OCI-LY7 (cell line): Measurements from ENCODE around the gene NTRK3. TPM values are rescaled to one million over a fixed set of nuclear protein-coding genes. Genes with fewer than 3 reads are reported as not detected.

Source experiments
- BruUV-seq: library from RNA; stranded (reverse); fragments of 400-500 nt; replicated peaks from 2 replicates; lab custom pipeline; 2021; lab: Mats Ljungman, UMichigan
- CTCF ChIA-PET: fragments of 300-600 bp; sonication (Branson Sonifier 250); formaldehyde crosslinking; loops from one replicate; lab custom pipeline; 2022; ENCODE audit warnings: antibody characterized with exemption; ENCODE audit not compliant: unreplicated experiment; lab: Charles Lee
- POLR2A ChIA-PET: fragments of 300-600 bp; sonication (Branson Sonifier 250); formaldehyde crosslinking; loops from one replicate; lab custom pipeline; 2022; ENCODE audit warnings: antibody characterized with exemption; lab: Charles Lee
- DNase-seq: peaks from one replicate; pipeline ENCODE4 v3.0.0-alpha.2; 2015; ENCODE audit warnings: low spot score
- H2AFZ ChIP-seq: fragments of 200-600 bp; sonication (generic), shearing (Covaris generic); 2 replicates; pipeline ENCODE4 v1.6.1; 2014; ENCODE audit warnings: mild to moderate bottlenecking, antibody characterized with exemption, low read length, moderate library complexity
- H3K27ac ChIP-seq: fragments of 200-600 bp; sonication (generic); 2 replicates; pipeline ENCODE4 v1.5.1; 2014; ENCODE audit warnings: mixed run types, low read depth, mild to moderate bottlenecking, moderate library complexity, low read length, inconsistent platforms; ENCODE audit not compliant: poor library complexity, severe bottlenecking
- H3K36me3 ChIP-seq: fragments of 200-600 bp; sonication (generic); 2 replicates; pipeline ENCODE4 v1.6.1; 2014; ENCODE audit warnings: mild to moderate bottlenecking, antibody characterized with exemption, low read length, moderate library complexity, mixed read lengths; ENCODE audit not compliant: insufficient read depth
- H3K4me1 ChIP-seq: fragments of 200-600 bp; sonication (generic); 2 replicates; pipeline ENCODE4 v1.5.1; 2014; ENCODE audit warnings: mild to moderate bottlenecking, low read length; ENCODE audit not compliant: insufficient read depth, poor library complexity, severe bottlenecking
- H3K4me2 ChIP-seq: fragments of 200-600 bp; sonication (generic); 2 replicates; pipeline ENCODE4 v1.6.1; 2014; ENCODE audit warnings: mild to moderate bottlenecking, low read length
- H3K4me3 ChIP-seq: fragments of 200-600 bp; sonication (generic); 2 replicates; pipeline ENCODE4 v1.5.1; 2014; ENCODE audit warnings: mild to moderate bottlenecking, low read depth, low read length; ENCODE audit not compliant: poor library complexity, severe bottlenecking
- H3K79me2 ChIP-seq: fragments of 200-600 bp; sonication (generic); 2 replicates; pipeline ENCODE4 v1.6.1; 2016; ENCODE audit warnings: low read depth, mild to moderate bottlenecking, low read length, moderate library complexity, mixed read lengths; ENCODE audit not compliant: insufficient read depth
- H3K9me2 ChIP-seq: fragments of 200-600 bp; sonication (generic); 2 replicates; pipeline ENCODE4 v1.6.1; 2016; ENCODE audit warnings: mild to moderate bottlenecking, low read length, mixed read lengths; ENCODE audit not compliant: insufficient read depth
- H3K9me3 ChIP-seq: fragments of 200-600 bp; sonication (generic); 2 replicates; pipeline ENCODE4 v1.6.1; 2014; ENCODE audit warnings: mild to moderate bottlenecking, mixed run types, low read length, mixed read lengths
- H4K20me1 ChIP-seq: fragments of 200-600 bp; sonication (generic); 2 replicates; pipeline ENCODE4 v1.6.1; 2014; ENCODE audit warnings: mild to moderate bottlenecking, antibody characterized with exemption, low read length, moderate library complexity, mixed read lengths; ENCODE audit not compliant: insufficient read depth
- EZH2phosphoT487 ChIP-seq: fragments of 200-600 bp; sonication (generic); IDR thresholded peaks from 2 replicates; pipeline ENCODE4 v1.6.1; 2018; ENCODE audit warnings: low read depth, borderline replicate concordance, mild to moderate bottlenecking, mixed run types, antibody characterized with exemption, low read length, moderate library complexity, mixed read lengths
- intact Hi-C: fragments of 100-400 bp; cut with micrococcal nuclease; formaldehyde crosslinking; loops from one replicate; pipeline ENCODE4 v1.10.0; 2022; ENCODE audit not compliant: unreplicated experiment
- total RNA-seq, 2 experiments: library from RNA; depleted of rRNA in 1 of 2; stranded (reverse); fragments of >200 nt in 1 of 2; shearing (Covaris generic) in 1 of 2; gene quantifications; 2 replicates each; pipeline ENCODE4 v1.2.3, GENCODE V29; 2014 to 2022
- TF ChIP-seq, protein P1 (sequence below): fragments of 200-600 bp; sonication (generic); conservative IDR thresholded peaks from 2 replicates; pipeline ENCODE4 v1.5.1; 2014; ENCODE audit warnings: mild to moderate bottlenecking, antibody characterized with exemption, low read length, moderate library complexity, mixed read lengths

NTRK3 gene
- total RNA-seq, 2 experiments from 2014 or later, result 0.50 to 2.5 TPM

GRCh38 chr15:87860743-87861142 is 395.8 kb downstream of the NTRK3 start:
- H3K36me3 ChIP-seq, result no peaks in the 10 kb centered on the region
- H3K4me1 ChIP-seq, result no peaks in the 10 kb centered on the region
- H3K79me2 ChIP-seq, result no peaks in the 10 kb centered on the region
- no TSS peak for BruUV-seq
- CTCF ChIA-PET, result no interaction called here
- no peaks in the 10 kb centered on the region for H3K9me3 ChIP-seq
- H2AFZ ChIP-seq, result no peak overlapping the region
- DNase-seq, result no peak
- POLR2A ChIA-PET, result no interaction called here
- TF ChIP-seq, protein P1, sequence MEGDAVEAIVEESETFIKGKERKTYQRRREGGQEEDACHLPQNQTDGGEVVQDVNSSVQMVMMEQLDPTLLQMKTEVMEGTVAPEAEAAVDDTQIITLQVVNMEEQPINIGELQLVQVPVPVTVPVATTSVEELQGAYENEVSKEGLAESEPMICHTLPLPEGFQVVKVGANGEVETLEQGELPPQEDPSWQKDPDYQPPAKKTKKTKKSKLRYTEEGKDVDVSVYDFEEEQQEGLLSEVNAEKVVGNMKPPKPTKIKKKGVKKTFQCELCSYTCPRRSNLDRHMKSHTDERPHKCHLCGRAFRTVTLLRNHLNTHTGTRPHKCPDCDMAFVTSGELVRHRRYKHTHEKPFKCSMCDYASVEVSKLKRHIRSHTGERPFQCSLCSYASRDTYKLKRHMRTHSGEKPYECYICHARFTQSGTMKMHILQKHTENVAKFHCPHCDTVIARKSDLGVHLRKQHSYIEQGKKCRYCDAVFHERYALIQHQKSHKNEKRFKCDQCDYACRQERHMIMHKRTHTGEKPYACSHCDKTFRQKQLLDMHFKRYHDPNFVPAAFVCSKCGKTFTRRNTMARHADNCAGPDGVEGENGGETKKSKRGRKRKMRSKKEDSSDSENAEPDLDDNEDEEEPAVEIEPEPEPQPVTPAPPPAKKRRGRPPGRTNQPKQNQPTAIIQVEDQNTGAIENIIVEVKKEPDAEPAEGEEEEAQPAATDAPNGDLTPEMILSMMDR, result no peak
- TF ChIP-seq EZH2phosphoT487, result no peak
- H4K20me1 ChIP-seq, result no peaks in the 10 kb centered on the region
- no peak overlapping the region for H3K4me3 ChIP-seq
- H3K9me2 ChIP-seq, result no peaks in the 10 kb centered on the region
- intact Hi-C loops, result no loop called here
- no peak overlapping the region for H3K4me2 ChIP-seq
- no peak overlapping the region for H3K27ac ChIP-seq

DNA sequence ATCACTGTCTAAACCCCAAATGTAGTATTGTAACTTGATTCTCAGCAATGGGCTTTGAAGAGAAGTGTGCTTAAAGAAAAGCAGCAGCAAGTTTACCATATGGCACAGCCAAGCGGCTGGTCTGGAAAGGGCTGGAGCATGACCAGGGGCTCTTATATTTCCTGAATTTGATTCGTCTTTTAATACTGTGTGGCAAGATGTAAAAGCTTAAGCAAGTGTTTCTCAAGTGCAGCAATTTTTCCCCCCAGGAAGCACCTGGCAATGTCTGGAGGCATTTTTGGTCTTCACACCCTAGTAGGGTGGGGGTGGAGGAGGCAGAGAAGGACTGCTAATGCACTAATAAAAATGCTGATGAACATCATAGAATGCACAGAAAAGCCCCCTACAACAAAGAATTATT is 397.9 kb downstream of the NTRK3 start:
- DNase-seq, result no peak
- Histone ChIP-seq H3K79me2 (no peaks in the 10 kb centered on the region), H3K9me2 (no peaks in the 10 kb centered on the region), H3K9me3 (no peaks in the 10 kb centered on the region), H2AFZ (no peak overlapping the region), H3K27ac (no peak overlapping the region), H4K20me1 (no peaks in the 10 kb centered on the region), H3K4me1 (no peaks in the 10 kb centered on the region), H3K4me2 (no peak overlapping the region), H3K36me3 (no peaks in the 10 kb centered on the region), H3K4me3 (no peak overlapping the region)
- ChIA-PET POLR2A (no interaction called here), CTCF (no interaction called here)
- no TSS peak for BruUV-seq
- TF ChIP-seq EZH2phosphoT487, result no peak
- TF ChIP-seq, protein P1, result no peak
- intact Hi-C loops, result no loop called here

GRCh38 chr15:87851497-87851896 is 405.0 kb downstream of the NTRK3 start:
- H3K4me3 ChIP-seq, result no peak overlapping the region
- TF ChIP-seq, protein P1, result no peak
- no peak for TF ChIP-seq EZH2phosphoT487
- H3K27ac ChIP-seq, result no peak overlapping the region
- CTCF ChIA-PET, result no interaction called here
- BruUV-seq, result no TSS peak
- H3K36me3 ChIP-seq, result no peaks in the 10 kb centered on the region
- no peaks in the 10 kb centered on the region for H3K4me1 ChIP-seq
- POLR2A ChIA-PET, result no interaction called here
- intact Hi-C loops, result no loop called here
- no peaks in the 10 kb centered on the region for H4K20me1 ChIP-seq
- no peak overlapping the region for H2AFZ ChIP-seq
- no peak for DNase-seq
- no peaks in the 10 kb centered on the region for H3K9me2 ChIP-seq
- no peaks in the 10 kb centered on the region for H3K9me3 ChIP-seq
- H3K79me2 ChIP-seq, result no peaks in the 10 kb centered on the region
- no peak overlapping the region for H3K4me2 ChIP-seq
